IMR-90 (cell line): Measurements from ENCODE around the gene MUC5AC. TPM values are rescaled to one million over a fixed set of nuclear protein-coding genes. Genes with fewer than 3 reads are reported as not detected.

Experiments
- ATAC-seq: fragments of 200-7000 bp; cut with Tn5 transposase; 2 replicates; pipeline ENCODE4 v1.9.1; 2020; ENCODE audit warnings: low read depth, mild to moderate bottlenecking, moderate library complexity
- BruUV-seq: library from RNA; stranded (reverse); fragments of 400-500 nt; replicated peaks from 2 replicates; lab custom pipeline; 2021; lab: Mats Ljungman, UMichigan
- CTCF ChIA-PET: fragments of 300-600 bp; formaldehyde crosslinking; extraction: SDS; loops from one replicate; lab custom pipeline; 2021; ENCODE audit warnings: antibody characterized with exemption; lab: Yijun Ruan, JAX
- POLR2A ChIA-PET: fragments of 300-600 bp; sonication (Branson Sonifier 250); formaldehyde crosslinking; loops from one replicate; lab custom pipeline; 2022; ENCODE audit warnings: antibody characterized with exemption; ENCODE audit not compliant: unreplicated experiment; lab: Charles Lee
- DNase-seq: peaks from one replicate; pipeline ENCODE4 v3.0.0; 2013
- H2AFZ ChIP-seq: replicated peaks from 2 replicates; pipeline ENCODE3; 2013; ENCODE audit warnings: low read length, mild to moderate bottlenecking; ENCODE audit not compliant: poor library complexity
- H2AK5ac ChIP-seq: 2 replicates; pipeline ENCODE4 v1.6.1; 2013; ENCODE audit warnings: low read depth, low read length, inconsistent platforms
- H2AK9ac ChIP-seq: replicated peaks from 2 replicates; pipeline ENCODE3; 2013; ENCODE audit warnings: mild to moderate bottlenecking, low read depth, low read length, moderate library complexity; ENCODE audit not compliant: poor library complexity
- H2BK120ac ChIP-seq: 2 replicates; pipeline ENCODE4 v1.6.1; 2013; ENCODE audit warnings: low read depth, low read length, inconsistent platforms
- H2BK15ac ChIP-seq: 3 replicates; pipeline ENCODE4 v1.6.1; 2013; ENCODE audit warnings: low read depth, low read length, inconsistent platforms
- H2BK20ac ChIP-seq: 2 replicates; pipeline ENCODE4 v1.6.1; 2013; ENCODE audit warnings: low read depth, mild to moderate bottlenecking, inconsistent platforms, low read length, moderate library complexity
- H2BK5ac ChIP-seq: 2 replicates; pipeline ENCODE4 v1.6.1; 2013; ENCODE audit warnings: mild to moderate bottlenecking, low read depth, low read length, inconsistent platforms; ENCODE audit not compliant: poor library complexity, severe bottlenecking
- H3K14ac ChIP-seq: replicated peaks from 2 replicates; pipeline ENCODE4 v1.6.1; 2013; ENCODE audit warnings: low read depth, low read length, inconsistent platforms
- H3K18ac ChIP-seq: 2 replicates; pipeline ENCODE4 v1.6.1; 2013; ENCODE audit warnings: low read depth, low read length, control low read depth
- H3K23ac ChIP-seq: 2 replicates; pipeline ENCODE4 v1.6.1; 2013; ENCODE audit warnings: low read depth, low read length, inconsistent platforms
- H3K27ac ChIP-seq: 2 replicates; pipeline ENCODE4 v1.5.1; 2013; ENCODE audit warnings: mild to moderate bottlenecking, control low read depth, low read length; ENCODE audit not compliant: insufficient read depth
- H3K27me3 ChIP-seq: 2 replicates; pipeline ENCODE4 v1.6.1; 2013; ENCODE audit warnings: low read length; ENCODE audit not compliant: control insufficient read depth, insufficient read depth
- H3K36me3 ChIP-seq: 2 replicates; pipeline ENCODE4 v1.6.1; 2013; ENCODE audit warnings: low read length, mixed read lengths; ENCODE audit not compliant: control insufficient read depth, insufficient read depth
- H3K4ac ChIP-seq: 2 replicates; pipeline ENCODE4 v1.6.1; 2013; ENCODE audit warnings: low read depth, low read length, inconsistent platforms
- H3K4me1 ChIP-seq: 2 replicates; pipeline ENCODE4 v1.6.1; 2013; ENCODE audit warnings: low read length, mixed read lengths; ENCODE audit not compliant: control insufficient read depth, insufficient read depth
- H3K4me2 ChIP-seq: 2 replicates; pipeline ENCODE4 v1.6.1; 2013; ENCODE audit warnings: low read depth, mild to moderate bottlenecking, control low read depth, low read length, moderate library complexity
- H3K4me3 ChIP-seq: 2 replicates; pipeline ENCODE4 v1.5.1; 2013; ENCODE audit warnings: low read depth, mild to moderate bottlenecking, control low read depth, low read length, moderate library complexity; ENCODE audit not compliant: insufficient read depth
- H3K56ac ChIP-seq: 2 replicates; pipeline ENCODE4 v1.6.1; 2013; ENCODE audit warnings: low read length, inconsistent platforms; ENCODE audit not compliant: insufficient read depth; ENCODE audit errors: extremely low read depth
- H3K79me1 ChIP-seq, 2 experiments: 2 replicates each; pipeline ENCODE4 v1.6.1; 2013; ENCODE audit warnings: low read length in 2 of 2, inconsistent platforms in 1 of 2, low read depth in 1 of 2
- H3K9ac ChIP-seq: 2 replicates; pipeline ENCODE4 v1.6.1; 2013; ENCODE audit warnings: low read depth, low read length, control low read depth
- H3K9me1 ChIP-seq: 2 replicates; pipeline ENCODE4 v1.6.1; 2013; ENCODE audit warnings: low read length, inconsistent platforms; ENCODE audit not compliant: insufficient read depth
- H3K9me3 ChIP-seq: 2 replicates; pipeline ENCODE4 v1.6.1; 2013; ENCODE audit warnings: low read length; ENCODE audit not compliant: control insufficient read depth, insufficient read depth
- H4K20me1 ChIP-seq: 2 replicates; pipeline ENCODE4 v1.6.1; 2013; ENCODE audit warnings: low read length, inconsistent platforms; ENCODE audit not compliant: insufficient read depth
- H4K5ac ChIP-seq: 2 replicates; pipeline ENCODE4 v1.6.1; 2013; ENCODE audit warnings: mild to moderate bottlenecking, low read depth, low read length, control low read depth
- H4K8ac ChIP-seq, 2 experiments: 2 replicates each; pipeline ENCODE4 v1.6.1; 2013; ENCODE audit warnings: low read depth in 2 of 2, low read length in 2 of 2, control low read depth in 1 of 2, inconsistent platforms in 1 of 2
- H4K91ac ChIP-seq: 2 replicates; pipeline ENCODE4 v1.6.1; 2013; ENCODE audit warnings: low read depth, low read length, inconsistent platforms; ENCODE audit not compliant: insufficient read depth
- CHD1 ChIP-seq: IDR thresholded peaks from 2 replicates; pipeline ENCODE4 v1.6.1; 2012; ENCODE audit warnings: low read depth, low read length, improper control_type of control experiment
- MAZ ChIP-seq: IDR thresholded peaks from 2 replicates; pipeline ENCODE4 v1.6.1; 2012; ENCODE audit warnings: low read depth, mild to moderate bottlenecking, low read length, improper control_type of control experiment, moderate library complexity, borderline replicate concordance
- NFE2L2 ChIP-seq: fragments of 150-350 bp; IDR thresholded peaks from 2 replicates; pipeline ENCODE4 v1.6.1; 2016; ENCODE audit warnings: low read depth, mild to moderate bottlenecking, low read length
- RAD21 ChIP-seq: IDR thresholded peaks from 2 replicates; pipeline ENCODE4 v1.6.1; 2012; ENCODE audit warnings: low read length, improper control_type of control experiment
- RCOR1 ChIP-seq: IDR thresholded peaks from 2 replicates; pipeline ENCODE4 v1.6.1; 2012; ENCODE audit warnings: mild to moderate bottlenecking, low read length, improper control_type of control experiment; ENCODE audit not compliant: insufficient replicate concordance
- WGBS, 2 experiments: methylation state at CpG; one replicate each; pipeline versions ENCODE4 v1.1.5 to v1.1.7; 2013; ENCODE audit warnings: missing lambda C conversion rate in 2 of 2; ENCODE audit not compliant: insufficient read length in 1 of 2; ENCODE audit errors: extremely low coverage in 2 of 2; 5-methylcytosine and 5-hydroxymethylcytosine counted together
- dilution Hi-C: fragments of 300-500 bp; cut with HindIII; formaldehyde crosslinking; loops from one replicate; pipeline ENCODE4 v1.14.3; 2018; ENCODE audit warnings: low sequenced_read_pairs; ENCODE audit not compliant: unreplicated experiment
- in situ Hi-C: fragments of 300-500 bp; cut with MboI; formaldehyde crosslinking; loops from 3 replicates; pipeline ENCODE4 v1.14.3; 2019; ENCODE audit warnings: low sequenced_read_pairs, inconsistent platforms, mixed read lengths
- intact Hi-C: fragments of 100-400 bp; cut with micrococcal nuclease; formaldehyde crosslinking; loops from 2 replicates; pipeline ENCODE4 v1.10.0; 2022
- polyA plus RNA-seq, 3 experiments: library from polyadenylated mRNA; depleted of rRNA; stranded (reverse); fragments of >200 nt; gene quantifications; 2 replicates each; pipeline ENCODE4 v1.2.3, GENCODE V29; 2012; ENCODE audit warnings: low replicate concordance in 1 of 3
- total RNA-seq: library from RNA; depleted of rRNA; stranded (reverse); fragments of >200 nt; gene quantifications from 2 replicates; pipeline ENCODE4 v1.2.3, GENCODE V29; 2012
- TF ChIP-seq, protein P1 (sequence below): conservative IDR thresholded peaks from 2 replicates; pipeline ENCODE4 v1.5.1; 2012; ENCODE audit warnings: mild to moderate bottlenecking, low read depth, low read length, improper control_type of control experiment
- TF ChIP-seq, protein P2 (sequence below): fragments of 150-350 bp; IDR thresholded peaks from 2 replicates; pipeline ENCODE4 v1.6.1; 2017; ENCODE audit warnings: mild to moderate bottlenecking, antibody characterized with exemption, low read length, low read depth

MUC5AC gene
- total and polyA plus RNA-seq, 2 of the 4 experiments (the other 2 are of a cell fraction) = 0.02 TPM; not detected in 1

DNA sequence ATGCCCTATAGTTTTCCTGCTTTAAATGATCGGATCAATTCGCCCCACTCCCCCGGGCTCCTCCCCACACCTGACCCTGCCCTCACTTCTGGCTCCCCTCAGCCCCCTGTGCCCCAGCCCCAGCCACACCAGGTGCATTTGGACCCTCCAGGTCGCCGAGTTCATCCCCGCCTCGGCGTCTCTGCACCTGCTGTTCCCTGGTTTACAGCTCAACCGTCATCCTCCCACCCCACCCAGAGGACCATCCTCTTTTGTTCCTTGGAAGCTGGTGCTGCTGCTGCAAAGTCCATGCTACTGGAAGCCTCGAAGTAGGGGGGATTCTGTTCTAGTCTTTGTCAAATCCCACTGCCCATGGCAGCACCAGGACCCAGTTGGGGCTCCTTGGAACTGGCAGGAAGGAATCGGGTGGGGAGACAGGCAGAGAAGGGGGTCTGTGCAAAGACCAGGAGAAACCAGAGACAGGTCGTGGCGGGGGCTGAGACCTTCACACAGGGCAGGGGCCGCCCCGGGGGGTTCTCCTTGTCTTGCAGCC lies 60.6 kb downstream of the MUC5AC start:
- ChIA-PET POLR2A (no interaction called here), CTCF (interaction anchor here (1.6 kb wide), 1 partner anchor 9 kb away, joined by 3 read pairs; no protein-coding TSS in a partner anchor)
- no peaks in the 10 kb centered on the region; the same call in 1 of the 2 replicates for H3K9me3 ChIP-seq
- H3K4ac ChIP-seq = no peak overlapping the region
- no peak overlapping the region for H3K56ac ChIP-seq
- no peak overlapping the region for H3K27ac ChIP-seq
- no peaks in the 10 kb centered on the region for H3K79me1 ChIP-seq
- H3K4me1 ChIP-seq = no peaks in the 10 kb centered on the region
- H3K9me1 ChIP-seq = no peaks in the 10 kb centered on the region
- H3K36me3 ChIP-seq = no peaks in the 10 kb centered on the region
- ATAC-seq = no peak
- no peak for DNase-seq
- no peak overlapping the region for H3K18ac ChIP-seq
- no peak overlapping the region for H3K14ac ChIP-seq
- H2BK5ac ChIP-seq = no peak overlapping the region
- dilution Hi-C loops = no loop called here
- no peak overlapping the region for H2AFZ ChIP-seq
- no peaks in the 10 kb centered on the region for H4K20me1 ChIP-seq
- in situ Hi-C loops = loop anchor here (25.0 kb wide), 1 partner anchor 294 kb away; no protein-coding TSS in a partner anchor
- BruUV-seq = no TSS peak
- H4K91ac ChIP-seq = no peak overlapping the region
- peaks cover 11% of the 10 kb centered on the region for H3K27me3 ChIP-seq
- H3K23ac ChIP-seq = no peak overlapping the region
- intact Hi-C loops = no loop called here
- H2BK120ac ChIP-seq = no peak overlapping the region
- H2BK20ac ChIP-seq = no peak overlapping the region
- no peak overlapping the region for H2BK15ac ChIP-seq
- no peak overlapping the region for H2AK5ac ChIP-seq
- H3K9ac ChIP-seq = no peak overlapping the region
- H3K4me2 ChIP-seq = no peak overlapping the region
- no peak for TF ChIP-seq CHD1
- TF ChIP-seq, protein P1, sequence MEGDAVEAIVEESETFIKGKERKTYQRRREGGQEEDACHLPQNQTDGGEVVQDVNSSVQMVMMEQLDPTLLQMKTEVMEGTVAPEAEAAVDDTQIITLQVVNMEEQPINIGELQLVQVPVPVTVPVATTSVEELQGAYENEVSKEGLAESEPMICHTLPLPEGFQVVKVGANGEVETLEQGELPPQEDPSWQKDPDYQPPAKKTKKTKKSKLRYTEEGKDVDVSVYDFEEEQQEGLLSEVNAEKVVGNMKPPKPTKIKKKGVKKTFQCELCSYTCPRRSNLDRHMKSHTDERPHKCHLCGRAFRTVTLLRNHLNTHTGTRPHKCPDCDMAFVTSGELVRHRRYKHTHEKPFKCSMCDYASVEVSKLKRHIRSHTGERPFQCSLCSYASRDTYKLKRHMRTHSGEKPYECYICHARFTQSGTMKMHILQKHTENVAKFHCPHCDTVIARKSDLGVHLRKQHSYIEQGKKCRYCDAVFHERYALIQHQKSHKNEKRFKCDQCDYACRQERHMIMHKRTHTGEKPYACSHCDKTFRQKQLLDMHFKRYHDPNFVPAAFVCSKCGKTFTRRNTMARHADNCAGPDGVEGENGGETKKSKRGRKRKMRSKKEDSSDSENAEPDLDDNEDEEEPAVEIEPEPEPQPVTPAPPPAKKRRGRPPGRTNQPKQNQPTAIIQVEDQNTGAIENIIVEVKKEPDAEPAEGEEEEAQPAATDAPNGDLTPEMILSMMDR = no peak
- TF ChIP-seq MAZ = no peak
- TF ChIP-seq, protein P2, sequence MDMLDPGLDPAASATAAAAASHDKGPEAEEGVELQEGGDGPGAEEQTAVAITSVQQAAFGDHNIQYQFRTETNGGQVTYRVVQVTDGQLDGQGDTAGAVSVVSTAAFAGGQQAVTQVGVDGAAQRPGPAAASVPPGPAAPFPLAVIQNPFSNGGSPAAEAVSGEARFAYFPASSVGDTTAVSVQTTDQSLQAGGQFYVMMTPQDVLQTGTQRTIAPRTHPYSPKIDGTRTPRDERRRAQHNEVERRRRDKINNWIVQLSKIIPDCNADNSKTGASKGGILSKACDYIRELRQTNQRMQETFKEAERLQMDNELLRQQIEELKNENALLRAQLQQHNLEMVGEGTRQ = no peak
- no peak for TF ChIP-seq NFE2L2
- TF ChIP-seq RAD21 = no peak
- no peak for TF ChIP-seq RCOR1
- H4K8ac ChIP-seq = no peak overlapping the region
- no peak overlapping the region for H2AK9ac ChIP-seq
- H4K5ac ChIP-seq = no peak overlapping the region
- no peak overlapping the region for H3K4me3 ChIP-seq
- WGBS, 2 experiments = 69% methylated on average over 3 of the region's 15 CpGs; no CpG with 5 or more reads in 1 of the 2 experiments
